GM21619 (cell line): Measurements from ENCODE around the gene PPM1G.

ENCODE experiments used
- ATAC-seq: cut with Tn5 transposase; IDR thresholded peaks from one replicate; pipeline ENCODE4 v1.9.1; 2021; ENCODE audit not compliant: unreplicated experiment

PPM1G gene

GRCh38 chr2:27336173-27336572 is 73.2 kb downstream of the PPM1G start:
- ATAC-seq = no peak

- ATAC-seq = no peak
Observed at GRCh38 chr2:27335311-27335710, 74.1 kb downstream of the PPM1G start.
